Adrenal gland (tissue), 12 donors: ENCODE data around the gene CDH20. TPM values are rescaled to one million over a fixed set of nuclear protein-coding genes. Genes with fewer than 3 reads are reported as not detected.

Source experiments
- DNase-seq, 7 donors: peaks; one replicate each; pipeline ENCODE4 v3.0.0-alpha.2; 2019 to 2020
- H3K27ac ChIP-seq, 5 donors: fragments of 200-600 bp; sonication (generic) in 4 of 5; 1 replicate in 3 of 5; 2 replicates in 2 of 5; pipeline versions ENCODE4 v1.5.1 to v1.8.0; 2016 to 2020; ENCODE audit warnings: mild to moderate bottlenecking in 1 of 5
- H3K27me3 ChIP-seq: fragments of 200-600 bp; 2 replicates; pipeline ENCODE4 v1.8.0; 2021
- H3K36me3 ChIP-seq, 2 donors: fragments of 200-600 bp; replicated peaks in 1 of 2; 1 replicate in 1 of 2; 2 replicates in 1 of 2; pipeline versions ENCODE4 v1.5.1 to v1.8.0; 2018 to 2022
- H3K4me1 ChIP-seq, 2 donors: fragments of 200-600 bp; replicated peaks in 1 of 2; 1 replicate in 1 of 2; 2 replicates in 1 of 2; pipeline versions ENCODE4 v1.5.1 to v1.8.0; 2018 to 2021
- H3K4me3 ChIP-seq, 4 donors: fragments of 200-600 bp; sonication (generic) in 3 of 4; one replicate each; pipeline ENCODE4 v1.5.1; 2016 to 2018
- H3K9me3 ChIP-seq, 3 donors: fragments of 200-600 bp; sonication (generic) in 1 of 3; replicated peaks in 1 of 3; 1 replicate in 2 of 3; 2 replicates in 1 of 3; pipeline versions ENCODE4 v1.5.1 to v1.8.0; 2016 to 2021
- POLR2A ChIP-seq, 2 donors: fragments of 450-650 bp; IDR thresholded peaks; one replicate each; pipeline ENCODE4 v1.6.1; 2017; ENCODE audit warnings: antibody characterized with exemption in 2 of 2, mild to moderate bottlenecking in 2 of 2, moderate library complexity in 1 of 2
- whole genome bisulfite sequencing, 4 donors: extraction: QIAGEN DNeasy Blood & Tissue Kit in 2 of 4; methylation state at CpG; one replicate each; pipeline versions ENCODE4 v1.1.5 to v1.1.7; 2013 to 2017; 5-methylcytosine and 5-hydroxymethylcytosine counted together
- intact Hi-C, 2 donors: fragments of 100-400 bp; cut with DNase I; formaldehyde crosslinking; loops; one replicate each; pipeline versions ENCODE4 v1.14.1 to v1.15.0; 2022 to 2023
- polyA plus RNA-seq, 3 donors: library from polyadenylated mRNA; stranded (reverse); fragments of 200-250 nt in 2 of 3; fragments of 350-450 nt in 1 of 3; fragmentation: Illumina TruSeq in 1 of 3; extraction: RNeasy Lipid Tissue Mini Kit (QIAGEN cat#74804) in 1 of 3; gene quantifications; one replicate each; pipeline ENCODE4 v1.2.3, GENCODE V29; 2013 to 2014
- total RNA-seq, 9 donors: library from RNA; depleted of rRNA in 4 of 9; stranded (reverse); fragments of >200 nt in 4 of 9; fragments of 120-200 nt in 1 of 9; fragmentation: NEBNext Ultra II Directional in 1 of 9; extraction: Animal tissue kit (Norgen Biotek cat#: 25700) in 1 of 9; gene quantifications; one replicate each; pipeline versions ENCODE4 v1.1.0 to v1.2.4, GENCODE V29; 2013 to 2023
- TF ChIP-seq, protein P1 (sequence below), 6 experiments: fragments of 450-650 bp in 4 of 6; fragments of 200-600 bp in 2 of 6; sonication (generic) in 1 of 6; IDR thresholded peaks; 1 replicate in 5 of 6; 2 replicates in 1 of 6; pipeline versions ENCODE4 v1.5.1 to v1.8.0; 2016 to 2021; ENCODE audit warnings: antibody characterized with exemption in 6 of 6, mild to moderate bottlenecking in 2 of 6, moderate library complexity in 1 of 6
- donor health status: healthy with polysubstance abuse.
- donor health status: Bipolar disorder and iron deficiency.
- donor health status: DM: yes; HTN: yes; CAD: no.
- donor health status: DM: no; HTN: no; CAD: no.
- donor health status: DM: no; HTN: no; CAD: no.
- donor health status: DM: yes; HTN: yes; CAD: no.

Gene CDH20
- total and polyA plus RNA-seq, 12 donors: 0.07 to 11.6 (median 0.29) TPM; not detected in 2

DNA sequence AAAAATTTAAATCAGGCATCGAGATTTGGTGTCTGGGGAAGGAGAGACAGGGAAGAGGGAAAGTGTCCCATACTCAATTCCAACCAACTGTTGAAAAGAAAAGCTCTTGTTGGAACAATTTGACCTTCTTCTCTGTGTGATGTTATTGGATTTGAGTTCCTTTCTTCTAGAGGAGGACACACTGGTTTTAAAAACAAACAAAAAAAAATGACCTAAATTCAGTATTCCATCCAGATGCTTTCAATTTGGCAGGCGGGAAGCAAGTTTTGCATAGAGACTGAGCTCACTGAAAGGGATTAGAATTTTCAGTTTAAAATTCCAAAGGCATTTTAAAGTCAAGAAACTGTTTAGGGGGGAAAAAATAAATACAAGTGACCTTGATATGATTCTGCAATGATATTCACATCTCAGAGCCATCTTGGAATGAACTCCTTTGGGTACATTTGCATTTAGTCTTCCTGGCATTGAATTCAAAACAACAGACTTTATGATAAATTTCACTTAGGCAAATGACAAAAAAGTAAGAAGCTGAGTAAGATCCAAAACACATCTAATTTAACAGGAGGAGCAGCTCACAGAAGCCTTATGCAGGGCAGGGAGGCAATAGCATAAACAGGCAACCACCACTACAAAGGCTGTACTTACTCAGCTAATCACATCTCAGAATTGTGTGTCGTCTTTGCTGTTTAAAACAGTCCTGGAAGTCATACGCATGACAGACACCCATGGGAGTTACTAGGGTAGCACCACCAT is 126.8 kb downstream of the CDH20 start:
- no peak overlapping the region for H3K4me3 ChIP-seq
- H3K27ac ChIP-seq: no peak overlapping the region
- no peaks in the 10 kb centered on the region for H3K4me1 ChIP-seq
- intact Hi-C loops: no loop called here
- H3K27me3 ChIP-seq: no peaks in the 10 kb centered on the region
- whole genome bisulfite sequencing, 4 donors: 55 to 72% (median 69%) methylated on average over 4 of the region's 4 CpGs
- H3K9me3 ChIP-seq: no peaks in the 10 kb centered on the region
- no peaks in the 10 kb centered on the region for H3K36me3 ChIP-seq
- DNase-seq: no peak
- TF ChIP-seq, protein P1, sequence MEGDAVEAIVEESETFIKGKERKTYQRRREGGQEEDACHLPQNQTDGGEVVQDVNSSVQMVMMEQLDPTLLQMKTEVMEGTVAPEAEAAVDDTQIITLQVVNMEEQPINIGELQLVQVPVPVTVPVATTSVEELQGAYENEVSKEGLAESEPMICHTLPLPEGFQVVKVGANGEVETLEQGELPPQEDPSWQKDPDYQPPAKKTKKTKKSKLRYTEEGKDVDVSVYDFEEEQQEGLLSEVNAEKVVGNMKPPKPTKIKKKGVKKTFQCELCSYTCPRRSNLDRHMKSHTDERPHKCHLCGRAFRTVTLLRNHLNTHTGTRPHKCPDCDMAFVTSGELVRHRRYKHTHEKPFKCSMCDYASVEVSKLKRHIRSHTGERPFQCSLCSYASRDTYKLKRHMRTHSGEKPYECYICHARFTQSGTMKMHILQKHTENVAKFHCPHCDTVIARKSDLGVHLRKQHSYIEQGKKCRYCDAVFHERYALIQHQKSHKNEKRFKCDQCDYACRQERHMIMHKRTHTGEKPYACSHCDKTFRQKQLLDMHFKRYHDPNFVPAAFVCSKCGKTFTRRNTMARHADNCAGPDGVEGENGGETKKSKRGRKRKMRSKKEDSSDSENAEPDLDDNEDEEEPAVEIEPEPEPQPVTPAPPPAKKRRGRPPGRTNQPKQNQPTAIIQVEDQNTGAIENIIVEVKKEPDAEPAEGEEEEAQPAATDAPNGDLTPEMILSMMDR (IDR thresholded peaks at IDR 0.05): no peak
- no peak for TF ChIP-seq POLR2A (IDR thresholded peaks at IDR 0.05)

DNA sequence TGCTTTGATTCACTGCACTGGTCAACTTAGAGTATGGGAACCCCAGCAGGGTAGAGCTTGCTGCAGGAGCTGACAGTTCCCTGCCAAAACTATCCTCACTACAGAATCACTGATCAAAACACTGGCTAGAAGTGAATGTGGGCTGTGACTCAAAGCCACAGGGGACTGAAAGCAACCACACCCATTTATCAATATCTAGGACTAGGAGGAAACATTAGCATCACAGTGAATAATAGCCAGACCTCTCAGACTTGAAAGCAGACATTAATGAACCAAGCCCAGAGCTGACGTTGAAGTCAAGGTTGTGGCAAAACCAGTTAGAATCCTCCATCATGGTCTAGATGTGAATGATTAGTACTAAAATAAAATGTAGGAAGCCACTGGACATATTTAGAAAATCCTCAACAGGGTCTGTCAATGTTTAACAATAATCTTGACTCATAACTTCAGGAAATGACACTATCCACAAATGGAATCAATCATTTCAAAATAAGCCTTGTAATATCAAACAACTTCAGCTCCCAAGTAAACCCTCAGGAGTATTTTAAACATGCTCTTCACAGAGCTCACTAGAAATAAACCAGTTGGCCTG is 131.4 kb downstream of the CDH20 start:
- intact Hi-C loops: no loop called here
- H3K9me3 ChIP-seq: no peaks in the 10 kb centered on the region
- WGBS, 4 donors: 46 to 60% (median 52%) methylated on average over 1 of the region's 1 CpG
- DNase-seq: no peak
- TF ChIP-seq, protein P1 (IDR thresholded peaks at IDR 0.05): no peak
- no peak for TF ChIP-seq POLR2A (IDR thresholded peaks at IDR 0.05)
- no peaks in the 10 kb centered on the region for H3K27me3 ChIP-seq
- H3K27ac ChIP-seq: no peak overlapping the region
- no peaks in the 10 kb centered on the region for H3K36me3 ChIP-seq
- no peak overlapping the region for H3K4me3 ChIP-seq
- H3K4me1 ChIP-seq: no peaks in the 10 kb centered on the region

DNA sequence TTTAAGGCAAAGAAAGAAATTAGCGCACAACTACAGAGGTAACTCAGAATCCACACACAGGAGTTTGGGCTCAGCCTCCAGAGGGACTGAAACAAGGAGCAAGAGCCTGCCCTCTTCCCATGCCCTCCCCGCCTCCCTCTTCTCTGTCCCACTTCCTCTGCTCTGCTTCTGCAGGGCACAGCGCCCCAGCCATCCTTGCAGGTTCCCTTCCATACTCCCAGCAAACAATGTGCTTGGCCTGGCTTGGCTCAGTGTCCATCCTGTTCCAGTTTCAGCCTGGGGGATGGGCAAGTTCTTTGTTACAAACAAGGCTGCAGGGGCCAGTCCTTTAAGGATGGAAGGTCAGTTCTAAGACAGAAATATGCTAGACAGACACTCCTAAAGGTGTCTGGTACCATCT is 133.5 kb downstream of the CDH20 start:
- no peak for DNase-seq
- no peak overlapping the region for H3K4me3 ChIP-seq
- no peaks in the 10 kb centered on the region for H3K9me3 ChIP-seq
- intact Hi-C loops: no loop called here
- TF ChIP-seq, protein P1 (IDR thresholded peaks at IDR 0.05): no peak
- TF ChIP-seq POLR2A (IDR thresholded peaks at IDR 0.05): no peak
- H3K27ac ChIP-seq: no peak overlapping the region
- 86 to 96% (median 92%) methylated on average over 3 of the region's 3 CpGs for WGBS, 4 donors
- no peaks in the 10 kb centered on the region for H3K4me1 ChIP-seq
- H3K27me3 ChIP-seq: no peaks in the 10 kb centered on the region
- H3K36me3 ChIP-seq: no peaks in the 10 kb centered on the region

DNA sequence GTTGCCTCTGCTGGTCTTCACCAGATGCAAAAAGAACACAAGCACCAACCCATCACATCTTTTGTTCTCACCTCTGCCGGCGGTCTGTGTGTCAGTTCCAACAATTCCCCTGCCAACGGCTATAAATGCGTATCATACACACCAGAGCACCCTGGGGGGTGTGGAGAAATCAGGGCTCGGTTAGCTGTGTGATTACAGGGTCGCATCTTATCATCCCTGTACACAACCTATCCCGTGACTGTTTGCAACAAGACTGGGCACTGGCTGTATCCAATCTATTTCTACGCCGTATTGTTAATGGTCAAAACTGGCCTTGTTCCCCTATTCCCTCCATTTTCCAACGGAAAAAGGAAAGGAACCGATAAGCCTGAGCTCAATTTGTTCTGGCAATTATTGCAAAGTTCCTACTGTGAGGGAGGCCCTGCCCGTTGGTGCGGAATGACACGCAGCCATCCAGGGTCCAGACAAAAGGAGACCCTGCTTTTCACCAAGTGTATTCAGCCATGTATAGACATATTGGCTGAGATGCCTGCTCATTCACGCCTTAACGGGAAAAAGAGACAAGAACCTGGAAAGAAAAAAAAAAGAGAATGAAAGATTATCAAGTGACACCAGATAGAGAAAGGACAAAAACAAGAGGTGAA is 136.9 kb downstream of the CDH20 start:
- Histone ChIP-seq H3K27ac (no peak overlapping the region), H3K9me3 (no peaks in the 10 kb centered on the region), H3K36me3 (no peaks in the 10 kb centered on the region), H3K4me1 (no peaks in the 10 kb centered on the region), H3K27me3 (no peaks in the 10 kb centered on the region), H3K4me3 (no peak overlapping the region)
- intact Hi-C loops: no loop called here
- DNase-seq: no peak
- TF ChIP-seq, protein P1 (IDR thresholded peaks at IDR 0.05): no peak
- no peak for TF ChIP-seq POLR2A (IDR thresholded peaks at IDR 0.05)
- 90 to 94% (median 92%) methylated on average over 16 of the region's 16 CpGs for WGBS, 4 donors
